T-cell (primary cell): Measurements from ENCODE around the gene B3GNT7. TPM values are rescaled to one million over a fixed set of nuclear protein-coding genes. Genes with fewer than 3 reads are reported as not detected.
"Not testable (repeated sequence)": the region's sequence is repeated elsewhere in the genome, so short reads cannot be mapped to it uniquely, and the experiment has no call there.

ENCODE experiments used
- ATAC-seq, 4 experiments: fragments of 200-7000 bp in 3 of 4; fragments of 150-1000 bp in 1 of 4; cut with Tn5 transposase; replicated peaks in 1 of 4; 1 replicate in 3 of 4; 2 replicates in 1 of 4; pipeline ENCODE4 v1.10.0; 2021; ENCODE audit warnings: moderate library complexity in 3 of 4, mild to moderate bottlenecking in 2 of 4, moderate number of reproducible peaks in 1 of 4
- CTCF ChIA-PET, 2 donors: fragments of 300-600 bp; sonication (Branson Sonifier 250); formaldehyde crosslinking; loops; one replicate each; lab custom pipeline; 2022; ENCODE audit warnings: antibody characterized with exemption in 2 of 2; lab: Charles Lee
- POLR2A ChIA-PET, 2 donors: fragments of 300-600 bp; sonication (Branson Sonifier 250); formaldehyde crosslinking; loops; one replicate each; lab custom pipeline; 2022; ENCODE audit warnings: antibody characterized with exemption in 2 of 2; lab: Charles Lee
- DNase-seq, 35 experiments: peaks; one replicate each; pipeline versions ENCODE4 v3.0.0 to v3.0.0-alpha.2; 2013 to 2023
- H3K27ac ChIP-seq: one replicate; pipeline ENCODE4 v1.5.1; 2013; ENCODE audit warnings: low read length
- H3K27me3 ChIP-seq, 2 experiments: replicated peaks in 1 of 2; 1 replicate in 1 of 2; 2 replicates in 1 of 2; pipeline versions ENCODE4 v1.6.1 to v1.7.0; 2013; ENCODE audit warnings: low read length in 1 of 2, mixed read lengths in 1 of 2; ENCODE audit not compliant: control insufficient read depth in 2 of 2, insufficient read depth in 2 of 2; ENCODE audit errors: extremely low read depth in 1 of 2
- H3K36me3 ChIP-seq, 2 donors: 1 replicate in 1 of 2; 2 replicates in 1 of 2; pipeline versions ENCODE4 v1.6.1 to v1.7.0; 2013; ENCODE audit warnings: low read length in 1 of 2; ENCODE audit not compliant: control insufficient read depth in 2 of 2, insufficient read depth in 1 of 2; ENCODE audit errors: extremely low read depth in 1 of 2
- H3K4me1 ChIP-seq, 2 experiments: 1 replicate in 1 of 2; 2 replicates in 1 of 2; pipeline versions ENCODE4 v1.6.1 to v1.7.0; 2013; ENCODE audit warnings: low read length in 2 of 2, mixed read lengths in 1 of 2; ENCODE audit not compliant: insufficient read depth in 2 of 2, control insufficient read depth in 1 of 2; ENCODE audit errors: extremely low read depth in 1 of 2
- H3K4me3 ChIP-seq, 2 donors: 1 replicate in 1 of 2; 2 replicates in 1 of 2; pipeline versions ENCODE4 v1.5.1 to v1.7.0; 2013; ENCODE audit warnings: mild to moderate bottlenecking in 2 of 2, low read length in 1 of 2, moderate library complexity in 1 of 2; ENCODE audit not compliant: control insufficient read depth in 1 of 2; ENCODE audit errors: extremely low read depth in 1 of 2
- H3K9me3 ChIP-seq: 2 replicates; pipeline ENCODE4 v1.7.0; 2013
- H3K27ac Mint-ChIP-seq, 2 donors: one replicate each; pipeline ENCODE4 v1.8.0; 2020 to 2021; ENCODE audit warnings: mild to moderate bottlenecking in 2 of 2, mixed read lengths in 2 of 2
- H3K27me3 Mint-ChIP-seq, 2 donors: one replicate each; pipeline ENCODE4 v1.8.0; 2021 to 2022; ENCODE audit warnings: mixed read lengths in 2 of 2
- H3K36me3 Mint-ChIP-seq: one replicate; pipeline ENCODE4 v1.8.0; 2021; ENCODE audit warnings: mixed read lengths
- H3K4me1 Mint-ChIP-seq, 3 donors: one replicate each; pipeline ENCODE4 v1.8.0; 2020 to 2022; ENCODE audit warnings: mixed read lengths in 3 of 3, mild to moderate bottlenecking in 1 of 3
- H3K4me3 Mint-ChIP-seq, 3 donors: one replicate each; pipeline ENCODE4 v1.8.0; 2020 to 2022; ENCODE audit warnings: mild to moderate bottlenecking in 3 of 3, mixed read lengths in 3 of 3, moderate library complexity in 3 of 3
- H3K9me3 Mint-ChIP-seq, 3 donors: one replicate each; pipeline ENCODE4 v1.8.0; 2020 to 2022; ENCODE audit warnings: mixed read lengths in 3 of 3
- WGBS: methylation state at CpG from one replicate; pipeline ENCODE4 v1.1.5; 2013; ENCODE audit warnings: missing lambda C conversion rate; ENCODE audit not compliant: insufficient coverage; 5-methylcytosine and 5-hydroxymethylcytosine counted together
- total RNA-seq, 35 experiments: library from RNA in 6 of 35; stranded (reverse) in 6 of 35; fragments of 120-200 nt in 1 of 35; gene quantifications; one replicate each; pipeline versions ENCODE4 v1.2.1 to v1.2.4 and lab custom pipeline; 2013 to 2026

Gene B3GNT7
- total RNA-seq, 5 donors from 2014 or later (not counting 1 experiment from before 2014, with no cell fraction given): 0.30 to 2.0 (median 0.68) TPM

GRCh38 chr2:231425811-231426703 is 30.5 kb downstream of the B3GNT7 start:
- Mint-ChIP-seq H3K27ac (peak overlapping the region in 1 of 2 donors; percentile 79), H3K36me3 (peaks cover 2% of the 10 kb centered on the region), H3K4me3 (peak overlapping the region in 2 of 3 donors; percentile 31 to 41), H3K4me1 (peaks cover 0 to 17% (median 9%) of the 10 kb centered on the region in 3 donors), H3K9me3 (peaks cover 0 to 8% (median 3%) of the 10 kb centered on the region in 3 donors), H3K27me3 (peaks cover 0 to 2% of the 10 kb centered on the region in 2 donors)
- H3K27me3 ChIP-seq: no peaks in the 10 kb centered on the region
- 52% methylated on average over 13 of the region's 21 CpGs for WGBS
- ATAC-seq (peak; percentile 54 to 91 (median 77)), DNase-seq (peak in 33 of 35 experiments; percentile 14 to 87 (median 71))
- H3K4me3 ChIP-seq: peak overlapping the region in 1 of 2 donors; percentile 3
- H3K4me1 ChIP-seq: peaks cover 0 to 24% of the 10 kb centered on the region in 2 experiments
- no peaks in the 10 kb centered on the region for H3K9me3 ChIP-seq
- POLR2A ChIA-PET: interaction anchor here (0.6 to 0.9 kb wide), 4 partner anchors 8 to 38 kb away, joined by 4 to 10 read pairs (median 6); partner anchors contain the start of gene NCL (in 1 of the 2)
- H3K27ac ChIP-seq: peak overlapping the region; percentile 75
- CTCF ChIA-PET: interaction anchor here in 1 of 2 donors (0.9 to 1.5 kb wide), 6 partner anchors 14 to 322 kb away, joined by 3 to 14 read pairs (median 4); no protein-coding TSS in a partner anchor
- H3K36me3 ChIP-seq: no peaks in the 10 kb centered on the region

GRCh38 chr2:231427116-231427515 is 31.6 kb downstream of the B3GNT7 start:
- H3K27ac ChIP-seq: peak overlapping the region; percentile 75
- ATAC-seq (no peak), DNase-seq (no peak)
- ChIA-PET POLR2A (no interaction called here), CTCF (interaction anchor here in 1 of 2 donors (0.6 kb wide), 1 partner anchor 8 kb away, joined by 3 read pairs; no protein-coding TSS in a partner anchor)
- Mint-ChIP-seq H3K27ac (no peak overlapping the region), H3K36me3 (peaks cover 10% of the 10 kb centered on the region), H3K4me1 (peaks cover 0 to 17% (median 9%) of the 10 kb centered on the region in 3 donors), H3K4me3 (no peak overlapping the region), H3K27me3 (peaks cover 0 to 2% of the 10 kb centered on the region in 2 donors), H3K9me3 (peaks cover 6 to 18% (median 13%) of the 10 kb centered on the region in 3 donors)
- H3K4me3 ChIP-seq: no peak overlapping the region
- no CpG with 5 or more reads among the region's 3 CpGs for WGBS
- H3K27me3 ChIP-seq: no peaks in the 10 kb centered on the region
- H3K4me1 ChIP-seq: peaks cover 0 to 24% of the 10 kb centered on the region in 2 experiments
- no peaks in the 10 kb centered on the region for H3K9me3 ChIP-seq
- no peaks in the 10 kb centered on the region for H3K36me3 ChIP-seq

DNA sequence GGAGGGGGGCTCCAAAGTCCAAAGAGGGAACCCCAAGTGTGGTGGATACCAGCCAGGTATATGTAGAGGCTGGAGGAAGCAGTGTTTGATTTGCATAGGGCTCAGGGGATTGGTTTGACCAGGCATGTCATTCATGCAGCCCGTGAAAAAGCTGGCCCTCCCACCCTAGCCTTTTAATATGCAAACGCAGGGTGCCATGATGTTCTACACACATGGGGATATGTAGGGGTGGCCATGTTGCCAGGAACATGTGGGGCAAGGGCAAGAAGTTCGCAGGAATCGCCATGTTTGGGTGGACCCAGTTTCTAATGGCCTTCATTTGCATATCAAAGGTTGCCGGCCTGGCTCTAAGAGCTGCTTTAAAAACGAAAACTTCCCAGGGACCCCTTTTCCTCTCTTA is 33.6 kb downstream of the B3GNT7 start:
- peaks cover 10% of the 10 kb centered on the region for H3K36me3 Mint-ChIP-seq
- no peaks in the 10 kb centered on the region for H3K27me3 ChIP-seq
- peaks cover 0 to 24% of the 10 kb centered on the region in 2 experiments for H3K4me1 ChIP-seq
- peaks cover 0 to 2% of the 10 kb centered on the region in 2 donors for H3K27me3 Mint-ChIP-seq
- no CpG with 5 or more reads among the region's 6 CpGs for WGBS
- DNase-seq (no peak), ATAC-seq (no peak)
- no peak overlapping the region for H3K27ac Mint-ChIP-seq
- no peaks in the 10 kb centered on the region for H3K36me3 ChIP-seq
- peaks cover 6 to 19% (median 13%) of the 10 kb centered on the region in 3 donors for H3K9me3 Mint-ChIP-seq
- ChIA-PET CTCF (interaction anchor here in 1 of 2 donors (0.6 to 0.9 kb wide), 3 partner anchors 12 to 242 kb away, joined by 3 to 4 read pairs (median 3); no protein-coding TSS in a partner anchor), POLR2A (interaction anchor here in 1 of 2 donors (0.7 kb wide), 1 partner anchor 29 kb away, joined by 4 read pairs; no protein-coding TSS in a partner anchor)
- no peaks in the 10 kb centered on the region for H3K9me3 ChIP-seq
- H3K27ac ChIP-seq: no peak overlapping the region
- H3K4me3 ChIP-seq: no peak overlapping the region
- H3K4me1 Mint-ChIP-seq: peaks cover 0 to 17% (median 9%) of the 10 kb centered on the region in 3 donors
- no peak overlapping the region for H3K4me3 Mint-ChIP-seq

GRCh38 chr2:231429901-231430300 is 34.4 kb downstream of the B3GNT7 start:
- peaks cover 0 to 2% of the 10 kb centered on the region in 2 donors for H3K27me3 Mint-ChIP-seq
- no peak for DNase-seq
- no peak for ATAC-seq
- ChIA-PET POLR2A (no interaction called here), CTCF (no interaction called here)
- H3K36me3 Mint-ChIP-seq: peaks cover 10% of the 10 kb centered on the region
- H3K27ac Mint-ChIP-seq: no peak overlapping the region
- H3K27me3 ChIP-seq: no peaks in the 10 kb centered on the region
- no peak overlapping the region for H3K4me3 ChIP-seq
- H3K36me3 ChIP-seq: no peaks in the 10 kb centered on the region
- peaks cover 0 to 24% of the 10 kb centered on the region in 2 experiments for H3K4me1 ChIP-seq
- no peak overlapping the region for H3K27ac ChIP-seq
- H3K9me3 Mint-ChIP-seq: peaks cover 6 to 19% (median 13%) of the 10 kb centered on the region in 3 donors
- 88% methylated on average over 2 of the region's 3 CpGs for WGBS
- H3K4me3 Mint-ChIP-seq: no peak overlapping the region
- no peaks in the 10 kb centered on the region for H3K9me3 ChIP-seq
- H3K4me1 Mint-ChIP-seq: peaks cover 0 to 17% (median 9%) of the 10 kb centered on the region in 3 donors

DNA sequence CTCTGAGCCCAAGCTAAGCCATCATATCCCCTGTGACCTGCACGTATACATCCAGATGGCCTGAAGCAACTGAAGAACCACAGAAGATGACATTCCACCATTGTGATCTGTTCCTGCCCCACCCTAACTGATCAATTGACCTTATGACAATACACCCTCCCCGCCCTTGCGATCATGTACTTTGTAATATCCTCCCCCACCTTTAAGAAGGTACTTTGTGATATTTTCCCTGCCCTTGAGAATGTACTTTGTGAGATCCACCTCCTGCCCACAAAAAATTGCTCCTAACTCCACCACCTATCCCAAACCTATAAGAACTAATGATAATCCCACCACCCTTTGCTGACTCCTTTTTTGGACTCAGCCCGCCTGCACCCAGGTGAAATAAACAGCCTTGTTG is 34.9 kb downstream of the B3GNT7 start:
- CTCF ChIA-PET, H3K4me3 ChIP-seq, DNase-seq, POLR2A ChIA-PET, H3K27me3 ChIP-seq, H3K9me3 ChIP-seq, ATAC-seq, H3K27ac ChIP-seq, H3K36me3 Mint-ChIP-seq, H3K36me3 ChIP-seq, H3K27me3 Mint-ChIP-seq, H3K27ac Mint-ChIP-seq, H3K4me3 Mint-ChIP-seq: not testable (repeated sequence)
- peaks cover 0 to 19% of the 10 kb centered on the region in 2 experiments for H3K4me1 ChIP-seq
- WGBS: 93% methylated on average over 3 of the region's 4 CpGs
- H3K4me1 Mint-ChIP-seq: peaks cover 0 to 13% (median 9%) of the 10 kb centered on the region in 3 donors
- H3K9me3 Mint-ChIP-seq: peaks cover 6 to 19% (median 13%) of the 10 kb centered on the region in 3 donors

DNA sequence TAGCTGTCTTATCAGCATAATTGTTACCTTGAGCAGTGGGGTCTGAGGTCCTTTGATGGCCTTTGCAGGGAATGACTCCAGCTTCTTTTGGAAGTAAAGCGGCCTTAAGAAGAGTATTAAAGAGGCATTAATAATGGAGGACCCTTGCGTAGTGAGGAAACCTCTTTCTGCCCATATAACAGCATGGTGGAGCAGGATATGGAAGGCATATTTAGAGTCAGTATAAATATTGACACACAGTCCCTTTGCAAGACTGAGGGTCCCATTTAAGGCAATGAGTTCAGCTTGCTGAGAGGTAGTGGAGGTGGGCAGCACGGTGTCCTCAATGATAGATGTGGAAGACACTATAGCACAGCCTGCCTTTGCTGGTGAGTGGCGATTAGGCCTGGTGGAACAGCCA is 36.1 kb downstream of the B3GNT7 start:
- CTCF ChIA-PET: no interaction called here
- Mint-ChIP-seq H3K36me3 (peaks cover 10% of the 10 kb centered on the region), H3K9me3 (peaks cover 6 to 19% (median 13%) of the 10 kb centered on the region in 3 donors), H3K27me3 (no peaks in the 10 kb centered on the region), H3K27ac (no peak overlapping the region), H3K4me1 (peaks cover 0 to 3% (median 3%) of the 10 kb centered on the region in 3 donors), H3K4me3 (no peak overlapping the region)
- DNase-seq: no peak
- 100% methylated on average over 2 of the region's 4 CpGs for WGBS
- ATAC-seq: no peak
- H3K27me3 ChIP-seq: no peaks in the 10 kb centered on the region
- H3K4me1 ChIP-seq: peaks cover 0 to 7% of the 10 kb centered on the region in 2 experiments
- POLR2A ChIA-PET: no interaction called here
- no peaks in the 10 kb centered on the region for H3K9me3 ChIP-seq
- no peaks in the 10 kb centered on the region for H3K36me3 ChIP-seq
- no peak overlapping the region for H3K27ac ChIP-seq
- H3K4me3 ChIP-seq: no peak overlapping the region
